Mesendoderm (in vitro differentiated cells): Measurements from ENCODE around the gene BEGAIN.

ENCODE experiments used
- DNase-seq: peaks from one replicate; pipeline ENCODE4 v3.0.0; 2013
- H2AK5ac ChIP-seq: 2 replicates; pipeline ENCODE4 v1.6.1; 2013; ENCODE audit warnings: low read length, inconsistent platforms
- H2BK120ac ChIP-seq: 2 replicates; pipeline ENCODE4 v1.6.1; 2013; ENCODE audit warnings: low read depth, mild to moderate bottlenecking, low read length, moderate library complexity, mixed read lengths
- H2BK15ac ChIP-seq: replicated peaks from 2 replicates; pipeline ENCODE4 v1.6.1; 2013; ENCODE audit warnings: low read depth, mild to moderate bottlenecking, moderate library complexity
- H2BK5ac ChIP-seq: 2 replicates; pipeline ENCODE4 v1.6.1; 2013; ENCODE audit warnings: low read length, inconsistent platforms
- H3K18ac ChIP-seq: 2 replicates; pipeline ENCODE4 v1.6.1; 2013; ENCODE audit warnings: mild to moderate bottlenecking, low read length, mixed read lengths
- H3K23ac ChIP-seq: one replicate; pipeline ENCODE4 v1.6.1; 2013; ENCODE audit warnings: low read length
- H3K27ac ChIP-seq: 2 replicates; pipeline ENCODE4 v1.5.1; 2013; ENCODE audit warnings: low read depth, mild to moderate bottlenecking, inconsistent platforms, low read length, moderate library complexity
- H3K27me3 ChIP-seq: 2 replicates; pipeline ENCODE4 v1.6.1; 2013; ENCODE audit warnings: low read length, control low read depth, mild to moderate bottlenecking, inconsistent platforms; ENCODE audit not compliant: insufficient read depth, poor library complexity
- H3K36me3 ChIP-seq: 2 replicates; pipeline ENCODE4 v1.6.1; 2013; ENCODE audit warnings: low read length, inconsistent platforms; ENCODE audit not compliant: control insufficient read depth, insufficient read depth
- H3K4ac ChIP-seq: one replicate; pipeline ENCODE4 v1.6.1; 2013; ENCODE audit warnings: low read depth, mild to moderate bottlenecking, low read length, moderate library complexity
- H3K4me1 ChIP-seq: 2 replicates; pipeline ENCODE4 v1.6.1; 2013; ENCODE audit warnings: low read depth, low read length, inconsistent platforms; ENCODE audit not compliant: control insufficient read depth
- H3K4me2 ChIP-seq: 2 replicates; pipeline ENCODE4 v1.6.1; 2013; ENCODE audit warnings: low read length
- H3K4me3 ChIP-seq: 2 replicates; pipeline ENCODE4 v1.5.1; 2013; ENCODE audit warnings: mild to moderate bottlenecking, low read length
- H3K56ac ChIP-seq: one replicate; pipeline ENCODE4 v1.6.1; 2013; ENCODE audit warnings: low read length
- H3K79me1 ChIP-seq: 2 replicates; pipeline ENCODE4 v1.6.1; 2013; ENCODE audit warnings: low read length, inconsistent platforms
- H3K79me2 ChIP-seq: 2 replicates; pipeline ENCODE4 v1.6.1; 2013; ENCODE audit warnings: mild to moderate bottlenecking, low read length; ENCODE audit not compliant: control insufficient read depth, insufficient read depth
- H3K9ac ChIP-seq: 2 replicates; pipeline ENCODE4 v1.6.1; 2013; ENCODE audit warnings: low read length, inconsistent platforms
- H4K5ac ChIP-seq: one replicate; pipeline ENCODE4 v1.6.1; 2013; ENCODE audit warnings: low read length
- H4K8ac ChIP-seq: one replicate; pipeline ENCODE4 v1.6.1; 2013; ENCODE audit warnings: low read depth, mild to moderate bottlenecking, control low read depth, low read length, moderate library complexity
- WGBS: extraction: QIAGEN DNeasy Blood & Tissue Kit; methylation state at CpG from one replicate; pipeline ENCODE4 v1.1.7; 2013; ENCODE audit warnings: low lambda C conversion rate, missing lambda C conversion rate; ENCODE audit not compliant: insufficient coverage; ENCODE audit errors: extremely low coverage; 5-methylcytosine and 5-hydroxymethylcytosine counted together

BEGAIN gene

DNA sequence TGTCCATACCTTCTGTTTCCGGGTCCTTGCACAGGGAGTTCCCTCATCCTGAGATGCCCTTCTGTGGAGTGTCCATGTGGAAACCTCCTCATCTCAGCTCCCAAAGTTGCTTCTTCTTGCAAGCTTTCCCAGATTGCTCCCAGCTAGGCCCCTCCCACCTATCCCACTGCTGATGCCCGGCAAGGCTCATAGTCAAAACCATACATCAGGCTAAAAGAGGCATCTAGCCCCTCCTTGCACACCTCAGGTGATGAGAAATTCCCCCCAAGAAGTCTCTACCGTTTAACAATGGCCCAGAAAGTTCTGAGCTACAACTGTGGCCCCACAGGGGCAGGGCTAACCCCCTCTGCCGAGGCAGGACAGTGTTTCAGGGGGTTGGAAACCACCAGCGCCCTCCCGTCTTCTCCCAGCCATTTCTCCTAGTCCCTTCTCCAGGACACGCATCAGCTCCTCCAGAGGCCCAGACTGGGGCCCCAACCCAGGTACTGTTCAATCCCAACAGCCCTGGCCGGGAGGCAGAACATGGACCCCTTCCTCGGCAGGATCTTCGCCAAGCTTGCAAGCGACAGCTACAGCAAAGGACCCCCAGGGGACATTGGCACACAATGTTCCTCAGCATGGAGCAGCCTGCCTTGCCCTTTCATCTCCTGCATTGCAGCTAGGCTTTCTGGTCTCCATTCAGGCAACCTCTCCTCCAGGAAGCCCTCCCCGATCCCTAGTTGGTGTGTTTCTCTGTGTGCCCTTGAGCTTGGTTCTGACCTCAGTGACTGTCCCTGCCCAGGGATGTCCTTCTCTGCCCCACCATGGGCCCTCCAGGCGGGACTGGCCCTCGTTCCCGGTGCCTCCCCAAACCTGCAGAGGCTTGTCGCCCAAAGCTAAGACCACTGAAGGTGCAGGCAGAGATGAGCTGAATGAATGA, 4.5 kb upstream of the BEGAIN start:
- H3K79me1 ChIP-seq = no peaks in the 10 kb centered on the region
- H3K9ac ChIP-seq = no peak overlapping the region
- H2BK15ac ChIP-seq = no peak overlapping the region
- no peaks in the 10 kb centered on the region for H3K36me3 ChIP-seq
- no peaks in the 10 kb centered on the region for H3K79me2 ChIP-seq
- H3K18ac ChIP-seq = no peak overlapping the region
- no peak overlapping the region for H3K4me2 ChIP-seq
- no peak overlapping the region for H2AK5ac ChIP-seq
- no peak overlapping the region for H3K27ac ChIP-seq
- no peak overlapping the region for H4K8ac ChIP-seq
- no peak overlapping the region for H2BK120ac ChIP-seq
- H3K56ac ChIP-seq = no peak overlapping the region
- H3K4me3 ChIP-seq = no peak overlapping the region
- H2BK5ac ChIP-seq = no peak overlapping the region
- peaks cover 5% of the 10 kb centered on the region for H3K27me3 ChIP-seq
- H4K5ac ChIP-seq = no peak overlapping the region
- no peak overlapping the region for H3K23ac ChIP-seq
- WGBS = no CpG with 5 or more reads among the region's 16 CpGs
- no peak for DNase-seq
- no peak overlapping the region for H3K4ac ChIP-seq
- no peaks in the 10 kb centered on the region for H3K4me1 ChIP-seq

DNA sequence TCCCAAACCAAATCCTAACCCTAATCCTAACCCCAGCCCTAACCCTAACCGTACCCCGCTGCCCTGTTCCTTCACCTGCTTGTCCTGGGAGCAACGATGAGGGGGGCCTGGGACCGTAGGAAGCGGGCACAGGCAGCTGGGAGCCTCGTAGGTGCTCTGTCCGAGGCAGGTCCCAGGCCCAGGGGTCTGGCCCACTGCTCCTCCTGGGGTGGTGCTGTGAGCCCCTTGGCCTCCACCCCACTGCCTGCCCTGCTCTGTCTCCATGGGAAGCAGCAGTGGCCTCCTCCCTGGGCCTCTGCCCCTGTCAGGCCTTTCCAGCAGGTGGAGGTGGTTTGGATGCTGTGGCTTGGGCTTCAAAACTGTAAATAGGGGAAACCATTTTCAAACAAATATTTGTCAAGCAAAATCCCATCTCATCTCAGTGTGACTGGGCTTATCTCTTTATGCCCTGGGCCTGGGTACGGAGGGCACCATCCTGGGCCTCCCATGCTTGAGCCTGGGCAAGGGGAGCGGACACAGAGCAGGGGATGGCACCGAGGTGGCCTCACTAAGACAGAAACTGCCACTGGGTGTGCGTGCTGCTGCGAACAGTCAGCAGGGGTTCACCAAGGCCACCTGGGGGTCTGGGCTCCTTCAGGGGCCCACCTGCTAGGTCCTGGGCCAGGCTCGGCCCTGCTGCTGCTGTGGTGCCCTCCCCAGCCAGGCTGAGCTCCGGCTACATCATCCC, 3.7 kb upstream of the BEGAIN start:
- no peak for DNase-seq
- Histone ChIP-seq H4K5ac (no peak overlapping the region), H2BK15ac (no peak overlapping the region), H3K4ac (no peak overlapping the region), H2BK5ac (no peak overlapping the region), H4K8ac (no peak overlapping the region), H3K27ac (no peak overlapping the region), H3K36me3 (no peaks in the 10 kb centered on the region), H3K27me3 (peaks cover 5% of the 10 kb centered on the region), H3K56ac (no peak overlapping the region), H3K4me3 (no peak overlapping the region), H2AK5ac (no peak overlapping the region), H3K4me1 (peaks cover 2% of the 10 kb centered on the region), H3K9ac (no peak overlapping the region), H3K23ac (no peak overlapping the region), H3K79me1 (no peaks in the 10 kb centered on the region), H3K18ac (no peak overlapping the region), H3K4me2 (no peak overlapping the region), H3K79me2 (no peaks in the 10 kb centered on the region), H2BK120ac (no peak overlapping the region)
- WGBS = no CpG with 5 or more reads among the region's 14 CpGs

DNA sequence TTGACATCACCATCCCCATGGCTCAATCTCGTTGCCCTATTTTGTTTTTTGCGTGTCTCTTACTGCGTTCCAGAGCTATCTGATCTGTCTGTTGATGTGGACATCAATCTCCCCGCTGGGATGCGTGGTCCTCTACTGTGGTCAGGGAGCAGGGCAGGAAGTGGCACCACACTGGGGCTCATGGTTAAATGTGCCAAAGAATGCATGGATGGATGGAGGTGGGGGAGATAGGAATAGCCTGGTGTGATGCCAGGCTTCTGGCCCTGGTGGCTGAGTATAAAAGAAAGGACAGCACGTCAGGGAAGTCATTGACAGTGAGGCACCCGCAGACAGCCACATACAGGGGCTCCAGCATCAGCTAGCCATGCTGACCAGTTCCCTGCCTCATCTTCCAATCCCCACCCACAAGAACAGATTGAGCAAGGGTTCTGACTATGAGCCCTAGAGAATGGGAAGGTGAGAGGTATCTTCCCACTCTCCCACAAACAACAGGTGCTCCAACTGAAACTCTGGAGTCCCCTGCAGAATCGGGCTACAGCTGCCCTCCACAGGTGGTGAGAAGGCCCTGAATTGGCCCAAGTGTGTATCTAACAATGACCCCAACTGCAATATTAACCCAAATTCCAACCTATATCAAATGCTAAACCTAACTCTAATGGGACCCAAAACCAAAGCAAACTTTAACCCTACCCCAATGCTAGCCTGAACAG, 2.7 kb upstream of the BEGAIN start:
- H3K27ac ChIP-seq = no peak overlapping the region
- H2BK5ac ChIP-seq = no peak overlapping the region
- no peak overlapping the region for H4K5ac ChIP-seq
- H3K4me1 ChIP-seq = peaks cover 2% of the 10 kb centered on the region
- H3K18ac ChIP-seq = no peak overlapping the region
- H3K79me2 ChIP-seq = no peaks in the 10 kb centered on the region
- no peak for DNase-seq
- H2BK15ac ChIP-seq = no peak overlapping the region
- no peak overlapping the region for H3K4me2 ChIP-seq
- H3K4ac ChIP-seq = no peak overlapping the region
- H2AK5ac ChIP-seq = no peak overlapping the region
- no peak overlapping the region for H3K56ac ChIP-seq
- no CpG with 5 or more reads among the region's 8 CpGs for WGBS
- H3K79me1 ChIP-seq = no peaks in the 10 kb centered on the region
- peaks cover 5% of the 10 kb centered on the region for H3K27me3 ChIP-seq
- H3K4me3 ChIP-seq = no peak overlapping the region
- no peak overlapping the region for H3K23ac ChIP-seq
- H2BK120ac ChIP-seq = no peak overlapping the region
- H3K36me3 ChIP-seq = no peaks in the 10 kb centered on the region
- H3K9ac ChIP-seq = no peak overlapping the region
- no peak overlapping the region for H4K8ac ChIP-seq

DNA sequence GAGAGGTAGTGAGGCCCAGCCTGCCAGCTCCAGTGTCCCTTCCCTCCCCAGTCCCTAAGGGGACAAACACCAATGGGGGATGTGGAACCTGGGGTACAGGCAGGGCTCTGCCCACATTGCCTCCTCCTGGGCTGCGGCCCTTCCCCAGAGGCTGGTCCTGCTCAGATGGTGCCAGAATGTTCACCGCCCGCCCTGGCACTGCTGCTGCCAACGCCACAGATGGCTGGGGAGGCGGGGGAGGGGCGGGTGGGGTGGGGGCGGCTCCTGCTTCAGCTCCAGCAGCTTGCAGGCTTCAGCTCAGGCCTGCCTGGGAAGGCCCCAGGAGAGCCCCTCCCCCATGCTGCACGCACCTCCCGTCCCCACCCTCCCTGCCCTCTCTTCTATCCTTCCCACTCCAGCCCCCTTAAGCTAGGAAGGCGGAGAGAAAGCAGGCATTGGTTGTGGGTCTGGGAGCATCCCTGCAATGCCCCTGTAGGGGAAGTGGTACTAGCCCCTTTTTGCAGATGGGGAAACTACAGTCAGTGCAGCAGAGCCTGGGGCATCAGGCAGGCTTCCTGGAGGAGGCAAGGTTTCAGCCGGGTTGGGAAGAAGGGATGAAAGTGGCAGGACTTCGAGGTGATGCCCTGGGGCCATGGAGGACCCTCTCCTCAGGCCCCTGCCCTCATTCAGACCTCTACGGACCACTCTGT, 2.0 kb upstream of the BEGAIN start:
- no peak overlapping the region for H2AK5ac ChIP-seq
- no peak overlapping the region for H4K5ac ChIP-seq
- H4K8ac ChIP-seq = no peak overlapping the region
- H3K4me2 ChIP-seq = no peak overlapping the region
- H3K27ac ChIP-seq = no peak overlapping the region
- no peak overlapping the region for H2BK15ac ChIP-seq
- H3K79me2 ChIP-seq = no peaks in the 10 kb centered on the region
- WGBS = no CpG with 5 or more reads among the region's 13 CpGs
- no peak overlapping the region for H2BK5ac ChIP-seq
- H3K79me1 ChIP-seq = no peaks in the 10 kb centered on the region
- H3K9ac ChIP-seq = no peak overlapping the region
- no peaks in the 10 kb centered on the region for H3K36me3 ChIP-seq
- peaks cover 5% of the 10 kb centered on the region for H3K27me3 ChIP-seq
- no peak overlapping the region for H3K4me3 ChIP-seq
- no peak overlapping the region for H3K23ac ChIP-seq
- no peak overlapping the region for H3K18ac ChIP-seq
- no peak overlapping the region for H3K4ac ChIP-seq
- no peak for DNase-seq
- no peak overlapping the region for H3K56ac ChIP-seq
- H3K4me1 ChIP-seq = peaks cover 2% of the 10 kb centered on the region
- no peak overlapping the region for H2BK120ac ChIP-seq

DNA sequence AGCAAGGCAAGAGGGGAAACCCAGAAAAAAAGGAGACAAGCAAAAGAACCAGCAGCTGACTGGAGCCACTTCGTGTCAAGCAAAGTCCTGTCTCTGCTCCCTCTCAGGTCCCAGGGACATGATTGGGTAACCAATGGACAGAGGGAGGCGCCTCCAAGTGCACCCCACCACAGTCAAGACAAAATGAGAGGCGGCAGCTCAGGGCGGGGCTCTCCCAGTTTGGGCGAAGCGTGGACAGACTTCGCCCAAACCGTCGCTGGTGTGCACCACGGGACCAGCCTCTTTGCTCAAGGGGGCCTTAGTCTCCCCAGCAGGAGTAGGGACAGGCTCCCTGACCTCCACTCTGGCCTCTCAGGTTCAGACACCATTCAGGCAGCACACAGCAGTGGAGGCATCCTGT, 1.5 kb upstream of the BEGAIN start:
- no peak overlapping the region for H3K4me3 ChIP-seq
- no peak overlapping the region for H2BK5ac ChIP-seq
- no peak overlapping the region for H4K8ac ChIP-seq
- H3K36me3 ChIP-seq = no peaks in the 10 kb centered on the region
- no peak overlapping the region for H3K27ac ChIP-seq
- H3K79me2 ChIP-seq = no peaks in the 10 kb centered on the region
- H2BK120ac ChIP-seq = no peak overlapping the region
- no peak overlapping the region for H3K9ac ChIP-seq
- no peaks in the 10 kb centered on the region for H3K79me1 ChIP-seq
- H3K23ac ChIP-seq = no peak overlapping the region
- no peak overlapping the region for H3K18ac ChIP-seq
- no peak for DNase-seq
- H3K4me1 ChIP-seq = peaks cover 2% of the 10 kb centered on the region
- H3K27me3 ChIP-seq = peaks cover 5% of the 10 kb centered on the region
- H3K56ac ChIP-seq = no peak overlapping the region
- H2BK15ac ChIP-seq = no peak overlapping the region
- H2AK5ac ChIP-seq = no peak overlapping the region
- H3K4ac ChIP-seq = no peak overlapping the region
- no peak overlapping the region for H4K5ac ChIP-seq
- no peak overlapping the region for H3K4me2 ChIP-seq
- WGBS = no CpG with 5 or more reads among the region's 10 CpGs
